Adipose tissue (tissue), 3 donors: ENCODE results near the gene VWA1. TPM values are rescaled to one million over a fixed set of nuclear protein-coding genes. Genes with fewer than 3 reads are reported as not detected.

Experiments
- H3K27ac ChIP-seq: one replicate; pipeline ENCODE4 v1.5.1; 2013; ENCODE audit warnings: low read depth, low read length
- WGBS, 3 donors: extraction: QIAGEN DNeasy Blood & Tissue Kit; methylation state at CpG; one replicate each; pipeline ENCODE4 v1.1.7; 2013; 5-methylcytosine and 5-hydroxymethylcytosine counted together
- polyA plus RNA-seq, 3 donors: library from polyadenylated mRNA; stranded (reverse); fragments of 200-250 nt; gene quantifications; one replicate each; pipeline ENCODE4 v1.2.3, GENCODE V29; 2013
- donor health status: healthy with polysubstance abuse.
- donor health status: Bipolar disorder and iron deficiency.
- donor health status: healthy.

VWA1 gene
- polyA plus RNA-seq, 3 donors = 7.8 to 53.1 (median 42.1) TPM

DNA sequence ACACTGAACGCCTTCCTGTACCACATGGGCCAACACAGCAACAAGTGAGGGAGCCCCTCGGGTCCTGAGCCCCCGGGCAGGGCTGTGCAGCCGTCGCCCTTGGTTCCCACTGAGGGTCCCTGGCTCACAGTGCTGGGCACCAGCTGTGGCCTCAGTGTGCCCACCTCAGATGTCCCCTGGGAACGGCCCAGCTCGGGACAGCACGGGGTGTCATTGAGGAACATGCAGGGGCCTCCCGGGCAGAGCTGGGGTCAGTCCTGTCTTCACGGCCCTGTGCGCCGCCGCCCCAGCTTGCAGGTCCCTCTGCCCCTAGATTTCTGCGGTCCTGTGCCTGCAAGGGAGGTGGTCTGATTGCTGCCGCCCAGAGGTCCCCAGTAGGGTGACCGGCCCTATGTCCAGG, 53.7 kb downstream of the VWA1 start:
- no peak overlapping the region for H3K27ac ChIP-seq

DNA sequence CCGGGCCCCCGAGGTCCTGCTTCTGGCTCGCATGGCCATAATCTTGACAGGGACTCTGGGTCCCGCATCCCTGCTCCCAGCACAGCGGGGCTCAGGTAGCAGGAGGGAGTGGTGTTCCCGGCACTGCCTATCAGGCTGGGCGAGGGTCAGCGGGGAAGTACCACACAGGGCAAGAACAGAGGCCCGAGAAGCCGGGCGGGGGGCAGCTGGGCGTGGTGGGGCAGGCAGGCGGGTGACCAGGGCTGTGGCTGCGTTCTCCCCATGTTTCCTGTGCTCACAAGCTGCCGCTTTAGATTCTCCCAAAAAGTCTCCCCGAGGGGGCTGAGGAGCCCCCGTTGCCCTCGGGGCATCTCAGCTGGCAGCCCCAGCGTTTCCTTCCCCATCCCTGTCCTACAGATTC, 54.4 kb downstream of the VWA1 start:
- no peak overlapping the region for H3K27ac ChIP-seq

More for the DNA sequence above, 53.7 kb downstream of the VWA1 start:
- WGBS, 3 donors = 95 to 96% (median 95%) methylated on average over 16 of the region's 16 CpGs

DNA sequence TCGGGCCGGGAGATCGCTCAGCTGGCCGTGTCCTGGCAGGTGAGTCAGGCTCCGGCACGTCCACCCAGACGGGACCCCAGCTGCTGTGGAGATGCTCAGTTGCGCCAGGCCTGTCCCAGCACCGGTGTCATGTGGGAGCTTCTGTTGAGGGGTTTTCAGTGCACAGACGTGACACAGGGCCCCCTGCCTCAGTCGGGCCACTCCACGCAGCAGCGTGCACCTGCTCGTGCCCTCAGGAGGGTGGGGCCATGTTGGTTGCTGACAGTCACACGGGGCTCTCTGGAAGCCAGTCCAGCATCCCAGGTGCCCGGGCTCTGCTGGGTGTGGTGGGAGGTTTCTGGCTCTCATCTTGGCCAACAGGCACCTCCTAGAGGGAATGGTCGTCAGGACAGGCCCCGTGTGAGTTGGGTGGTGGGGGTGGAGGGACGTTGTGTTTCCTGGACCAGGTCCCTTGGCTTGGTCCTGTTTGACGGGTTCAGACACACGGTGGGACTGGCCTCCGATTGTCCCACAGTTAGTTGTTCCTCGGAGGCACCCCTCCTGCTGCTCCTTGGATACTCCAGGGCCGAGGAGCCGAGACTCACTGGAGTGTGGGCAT, 55.2 kb downstream of the VWA1 start:
- WGBS, 3 donors = 96 to 98% (median 97%) methylated on average over 17 to 18 of the region's 25 CpGs

More for the DNA sequence above, 54.4 kb downstream of the VWA1 start:
- WGBS, 3 donors = 96 to 98% (median 98%) methylated on average over 19 of the region's 19 CpGs

DNA sequence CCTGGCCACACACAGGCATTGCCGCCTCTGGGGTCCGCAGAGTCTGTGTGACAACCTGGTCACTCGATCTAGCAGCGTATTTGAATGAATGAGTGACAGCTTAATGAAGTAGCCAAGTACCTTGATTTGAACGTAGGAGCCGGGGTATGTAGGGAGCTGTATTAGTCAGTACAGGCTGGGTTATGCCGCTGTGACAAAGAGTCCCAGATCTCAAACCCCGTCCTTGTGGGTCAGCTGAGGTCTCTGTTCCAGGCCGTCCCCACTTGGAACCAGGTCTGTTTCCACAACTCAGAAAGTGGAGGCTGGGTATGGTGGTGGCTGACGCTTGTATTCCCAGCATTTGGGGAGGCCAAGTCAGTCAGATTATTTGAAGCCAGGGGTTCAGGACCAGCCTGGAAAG, 56.1 kb downstream of the VWA1 start:
- 98 to 99% (median 98%) methylated on average over 10 of the region's 10 CpGs for WGBS, 3 donors
- no peak overlapping the region for H3K27ac ChIP-seq

More for the DNA sequence above, 55.2 kb downstream of the VWA1 start:
- H3K27ac ChIP-seq = no peak overlapping the region

Other genes starting within 250 kb of the VWA1 start
- 1 to 10 TPM in 1 of 3 donors, under 1 TPM in 1, not detected in 1; 0.45 to 1.4 TPM for gene TNFRSF18, start 229.1 kb upstream of the VWA1 start, polyA plus RNA-seq
- gene TNFRSF4, start 221.5 kb upstream of the VWA1 start, polyA plus RNA-seq = 10 to 100 TPM in 2 of 3 donors, 1 to 10 TPM in 1; 1.4 to 13.9 (median 11.4) TPM
- gene SDF4, start 203.7 kb upstream of the VWA1 start, polyA plus RNA-seq = 100 to 1,000 TPM in 2 of 3 donors, 10 to 100 TPM in 1; 93.9 to 148 (median 101) TPM
- gene B3GALT6, start 203.5 kb upstream of the VWA1 start, polyA plus RNA-seq = 10 to 100 TPM in 1 of 3 donors, 1 to 10 TPM in 2; 8.9 to 13.0 (median 8.9) TPM
- gene C1QTNF12, start 189.0 kb upstream of the VWA1 start, polyA plus RNA-seq = 1 to 10 TPM in 2 of 3 donors, under 1 TPM in 1; 0.53 to 6.1 (median 3.5) TPM
- gene UBE2J2, start 161.8 kb upstream of the VWA1 start, polyA plus RNA-seq = 10 to 100 TPM; 25.8 to 45.1 (median 39.5) TPM
- 1 to 10 TPM; 1.7 to 6.6 (median 4.9) TPM for gene SCNN1D, start 155.3 kb upstream of the VWA1 start, polyA plus RNA-seq
- 10 to 100 TPM; 14.5 to 35.7 (median 27.5) TPM for gene ACAP3, start 127.8 kb upstream of the VWA1 start, polyA plus RNA-seq
- gene PUSL1, start 127.1 kb upstream of the VWA1 start, polyA plus RNA-seq = 10 to 100 TPM in 2 of 3 donors, 1 to 10 TPM in 1; 6.6 to 13.5 (median 12.8) TPM
- gene INTS11, start 111.0 kb upstream of the VWA1 start, polyA plus RNA-seq = 100 to 1,000 TPM in 1 of 3 donors, 10 to 100 TPM in 2; 92.8 to 117 (median 98.6) TPM
- 10 to 100 TPM; 12.3 to 17.4 (median 16.5) TPM for gene CPTP, start 110.9 kb upstream of the VWA1 start, polyA plus RNA-seq
- gene TAS1R3, start 104.4 kb upstream of the VWA1 start, polyA plus RNA-seq = under 1 TPM; 0.10 to 0.45 (median 0.19) TPM
- gene DVL1, start 86.3 kb upstream of the VWA1 start, polyA plus RNA-seq = 10 to 100 TPM; 42.5 to 54.5 (median 48.9) TPM
- 100 to 1,000 TPM in 1 of 3 donors, 10 to 100 TPM in 2; 11.7 to 104 (median 82.1) TPM for gene MXRA8, start 77.1 kb upstream of the VWA1 start, polyA plus RNA-seq
- 100 to 1,000 TPM; 129 to 240 (median 165) TPM for gene AURKAIP1, start 60.5 kb upstream of the VWA1 start, polyA plus RNA-seq
- 100 to 1,000 TPM; 103 to 173 (median 106) TPM for gene CCNL2, start 36.4 kb upstream of the VWA1 start, polyA plus RNA-seq
- gene MRPL20, start 28.4 kb upstream of the VWA1 start, polyA plus RNA-seq = 100 to 1,000 TPM; 110 to 228 (median 190) TPM
- gene ANKRD65, start 14.4 kb upstream of the VWA1 start, polyA plus RNA-seq = 10 to 100 TPM in 2 of 3 donors, 1 to 10 TPM in 1; 9.9 to 25.5 (median 10.6) TPM
- 10 to 100 TPM in 1 of 3 donors, 1 to 10 TPM in 1, under 1 TPM in 1; 0.34 to 10.3 (median 2.2) TPM for gene ATAD3C, start 14.0 kb downstream of the VWA1 start, polyA plus RNA-seq
- 10 to 100 TPM; 13.6 to 27.5 (median 14.2) TPM for gene ATAD3B, start 36.1 kb downstream of the VWA1 start, polyA plus RNA-seq
- gene ATAD3A, start 76.5 kb downstream of the VWA1 start, polyA plus RNA-seq = 10 to 100 TPM; 12.9 to 23.1 (median 14.2) TPM
- gene TMEM240, start 104.9 kb downstream of the VWA1 start, polyA plus RNA-seq = 1 to 10 TPM in 2 of 3 donors, under 1 TPM in 1; 0.85 to 4.3 (median 2.1) TPM
- 100 to 1,000 TPM in 2 of 3 donors, 10 to 100 TPM in 1; 63.1 to 139 (median 133) TPM for gene SSU72, start 139.2 kb downstream of the VWA1 start, polyA plus RNA-seq
- 1 to 10 TPM in 1 of 3 donors, under 1 TPM in 2; 0.52 to 2.2 (median 0.70) TPM for gene FNDC10, start 164.4 kb downstream of the VWA1 start, polyA plus RNA-seq
- gene MIB2, start 179.8 kb downstream of the VWA1 start, polyA plus RNA-seq = 10 to 100 TPM; 37.0 to 65.3 (median 41.8) TPM
- 10 to 100 TPM in 1 of 3 donors, 1 to 10 TPM in 1, under 1 TPM in 1; 0.89 to 24.4 (median 3.4) TPM for gene MMP23B, start 196.5 kb downstream of the VWA1 start, polyA plus RNA-seq
- 10 to 100 TPM; 17.6 to 35.4 (median 26.6) TPM for gene CDK11B, start 223.3 kb downstream of the VWA1 start, polyA plus RNA-seq